GM12878 (cell line): Measurements from ENCODE around the gene FHOD3. TPM values are rescaled to one million over a fixed set of nuclear protein-coding genes. Genes with fewer than 3 reads are reported as not detected.
A peak's percentile ranks its signal among the peaks of the same experiment; 100 is the strongest.

Experiments
- ATAC-seq: fragments of 200-7000 bp; cut with Tn5 transposase; 3 replicates; pipeline ENCODE4 v1.9.1; 2020; ENCODE audit warnings: mild to moderate bottlenecking, moderate library complexity
- BruUV-seq: library from RNA; stranded (reverse); fragments of 400-500 nt; replicated peaks from 2 replicates; lab custom pipeline; 2021; lab: Mats Ljungman, UMichigan
- CTCF ChIA-PET: fragments of 300-600 bp; sonication (Branson Sonifier 250); formaldehyde crosslinking; extraction: SDS; loops from one replicate; lab custom pipeline; 2021; ENCODE audit warnings: inconsistent platforms; lab: Yijun Ruan, JAX
- POLR2A ChIA-PET: fragments of 350-600 bp; formaldehyde crosslinking; extraction: SDS; loops from one replicate; lab custom pipeline; 2021; ENCODE audit warnings: inconsistent platforms; lab: Charles Lee
- RAD21 ChIA-PET: fragments of 300-600 bp; sonication (Branson Sonifier 250); formaldehyde crosslinking; loops from one replicate; lab custom pipeline; 2023; ENCODE audit warnings: antibody characterized with exemption; ENCODE audit not compliant: unreplicated experiment; lab: Charles Lee
- SMC1A ChIA-PET: fragments of 300-600 bp; sonication (Branson Sonifier 250); formaldehyde crosslinking; loops from one replicate; lab custom pipeline; 2023; ENCODE audit not compliant: unreplicated experiment, uncharacterized antibody; lab: Charles Lee
- DNase-seq: peaks from one replicate; pipeline ENCODE4 v3.0.0-alpha.2; 2011; ENCODE audit warnings: low read depth, low spot score
- FAIRE-seq: peaks from 3 replicates; lab custom pipeline; 2011; peaks lifted over from hg19 to GRCh38; lab: Jason Lieb, UNC
- H2AFZ ChIP-seq: 2 replicates; pipeline ENCODE4 v1.6.0; 2011; ENCODE audit warnings: low read depth, low read length, control low read depth; ENCODE audit not compliant: control insufficient read depth
- H3K27ac ChIP-seq: 2 replicates; pipeline ENCODE4 v1.5.1; 2011; ENCODE audit warnings: control low read depth; ENCODE audit not compliant: control insufficient read depth, insufficient read depth
- H3K27me3 ChIP-seq, 2 experiments: replicated peaks in 1 of 2; 2 replicates each; pipeline versions ENCODE4 v1.6.0 to v1.6.1; 2011; ENCODE audit warnings: low read length in 1 of 2; ENCODE audit not compliant: control insufficient read depth in 2 of 2, insufficient read depth in 2 of 2
- H3K36me3 ChIP-seq, 2 experiments: 2 replicates each; pipeline ENCODE4 v1.5.1; 2011; ENCODE audit warnings: low read length in 1 of 2; ENCODE audit not compliant: control insufficient read depth in 2 of 2, insufficient read depth in 2 of 2
- H3K4me1 ChIP-seq: 2 replicates; pipeline ENCODE4 v1.6.1; 2011; ENCODE audit warnings: mild to moderate bottlenecking, low read length, moderate library complexity, mixed read lengths; ENCODE audit not compliant: control insufficient read depth, insufficient read depth
- H3K4me2 ChIP-seq: 2 replicates; pipeline ENCODE4 v1.6.0; 2011; ENCODE audit warnings: control low read depth; ENCODE audit not compliant: control insufficient read depth, insufficient read depth
- H3K4me3 ChIP-seq: fragments of 200-600 bp; sonication (generic); 2 replicates; pipeline ENCODE4 v1.5.1; 2016
- H3K79me2 ChIP-seq: 2 replicates; pipeline ENCODE4 v1.6.0; 2011; ENCODE audit warnings: low read length; ENCODE audit not compliant: control insufficient read depth, insufficient read depth
- H3K9ac ChIP-seq: 2 replicates; pipeline ENCODE4 v1.8.0; 2011; ENCODE audit warnings: low read length, control low read depth, mixed read lengths; ENCODE audit not compliant: control insufficient read depth, insufficient read depth
- H3K9me3 ChIP-seq: replicated peaks from 3 replicates; pipeline ENCODE4 v1.5.1; 2011; ENCODE audit warnings: mild to moderate bottlenecking, low read length; ENCODE audit not compliant: control insufficient read depth, insufficient read depth
- H4K20me1 ChIP-seq: 2 replicates; pipeline ENCODE4 v1.6.0; 2011; ENCODE audit not compliant: control insufficient read depth, insufficient read depth
- CBX5 ChIP-seq: sonication (generic); IDR thresholded peaks from 2 replicates; pipeline ENCODE4 v1.6.1; 2016; ENCODE audit warnings: low read depth, moderate library complexity, mild to moderate bottlenecking, inconsistent platforms
- ETV6 ChIP-seq, 2 experiments: fragments of 450-650 bp in 1 of 2; IDR thresholded peaks in 1 of 2; conservative IDR thresholded peaks in 1 of 2; 2 replicates each; pipeline ENCODE4 v1.6.1; 2014; ENCODE audit warnings: antibody characterized with exemption in 1 of 2, borderline replicate concordance in 1 of 2, low read depth in 1 of 2, mild to moderate bottlenecking in 1 of 2, moderate library complexity in 1 of 2
- IRF4 ChIP-seq: IDR thresholded peaks from 2 replicates; pipeline ENCODE4 v1.6.1; 2011; ENCODE audit warnings: low read depth, low read length
- MLLT1 ChIP-seq: fragments of 450-650 bp; IDR thresholded peaks from 2 replicates; pipeline ENCODE4 v1.6.1; 2016; ENCODE audit warnings: mild to moderate bottlenecking
- RAD51 ChIP-seq: fragments of 450-650 bp; IDR thresholded peaks from 2 replicates; pipeline ENCODE4 v1.6.1; 2016; ENCODE audit warnings: moderate library complexity, mild to moderate bottlenecking, inconsistent platforms
- SIX5 ChIP-seq: IDR thresholded peaks from 2 replicates; pipeline ENCODE4 v1.6.1; 2011; ENCODE audit warnings: mild to moderate bottlenecking, low read depth, low read length, moderate library complexity; ENCODE audit not compliant: severe bottlenecking
- YY1 ChIP-seq: IDR thresholded peaks from 2 replicates; pipeline ENCODE4 v1.6.1; 2011; ENCODE audit warnings: low read depth, mild to moderate bottlenecking, low read length
- ZSCAN29 ChIP-seq: fragments of 450-650 bp; IDR thresholded peaks from 2 replicates; pipeline ENCODE4 v1.6.1; 2017; ENCODE audit warnings: mild to moderate bottlenecking, moderate library complexity
- WGBS: methylation state at CpG from one replicate; pipeline ENCODE4 v1.1.6; 2016; ENCODE audit warnings: low lambda C conversion rate; ENCODE audit not compliant: insufficient replicate concordance, insufficient coverage; ENCODE audit errors: missing lambda C conversion rate; 5-methylcytosine and 5-hydroxymethylcytosine counted together
- in situ Hi-C: fragments of 300-500 bp; cut with MboI; formaldehyde crosslinking; loops from 9 replicates; pipeline ENCODE4 v1.14.3; 2018; ENCODE audit warnings: mixed read lengths
- intact Hi-C: fragments of 100-400 bp; cut with micrococcal nuclease; formaldehyde crosslinking; loops from one replicate; pipeline ENCODE4 v1.14.2; 2022; ENCODE audit not compliant: unreplicated experiment
- polyA plus RNA-seq, 11 experiments: library from polyadenylated mRNA; depleted of rRNA in 4 of 11; unstranded in 6 of 11; stranded (reverse) in 5 of 11; fragments of >200 nt; fragmentation: Nextera tagmentation in 4 of 11; fragmentation: Illumina TruSeq in 1 of 11; extraction: Ambion mirVana in 4 of 11; extraction: Trizol in 1 of 11; gene quantifications; 1 replicate in 1 of 11; 2 replicates in 10 of 11; pipeline versions ENCODE4 v1.2.1 to v1.2.3, GENCODE V29; 2011 to 2016; ENCODE audit warnings: inconsistent platforms in 2 of 11, missing spikeins in 2 of 11, low read depth in 1 of 11
- total RNA-seq, 4 experiments: library from RNA; depleted of rRNA in 3 of 4; stranded (reverse); fragments of >200 nt in 3 of 4; fragmentation: Illumina TruSeq in 1 of 4; extraction: Trizol in 1 of 4; gene quantifications; 2 replicates each; pipeline versions ENCODE4 v1.2.1 to v1.2.3, GENCODE V29; 2013 to 2021
- TF ChIP-seq, protein P1 (sequence below): IDR thresholded peaks from 2 replicates; pipeline ENCODE4 v1.6.1; 2011; ENCODE audit warnings: mild to moderate bottlenecking, low read depth, low read length, moderate library complexity; ENCODE audit not compliant: insufficient replicate concordance

Gene FHOD3
- total and polyA plus RNA-seq, 10 of the 15 experiments (the other 5 are each of a cell fraction or from before 2014, with no cell fraction given): 0.77 to 26.7 (median 10.4) TPM

GRCh38 chr18:36629138-36629530 is 331.6 kb downstream of the FHOD3 start:
- intact Hi-C loops: no loop called here
- RAD21 ChIA-PET: no interaction called here
- H3K9ac ChIP-seq: no peak overlapping the region
- H3K4me2 ChIP-seq: no peak overlapping the region
- no peaks in the 10 kb centered on the region for H4K20me1 ChIP-seq
- no peaks in the 10 kb centered on the region for H3K27me3 ChIP-seq
- no peaks in the 10 kb centered on the region; the same call in 2 of the 3 replicates for H3K9me3 ChIP-seq
- DNase-seq: no peak
- no peak for FAIRE-seq
- SMC1A ChIA-PET: interaction anchor here (1.0 kb wide), 1 partner anchor 83 kb away, joined by 3 read pairs; no protein-coding TSS in a partner anchor
- TSS peak; percentile 17 for BruUV-seq
- POLR2A ChIA-PET: interaction anchor here (0.9 kb wide), 1 partner anchor 10 kb away, joined by 3 read pairs; no protein-coding TSS in a partner anchor
- CTCF ChIA-PET: no interaction called here
- no peak overlapping the region for H3K4me3 ChIP-seq
- H2AFZ ChIP-seq: no peak overlapping the region
- WGBS: 74% methylated on average over 4 of the region's 4 CpGs
- TF ChIP-seq YY1 (no peak), MLLT1 (no peak), ETV6 (conservative IDR thresholded peaks at IDR 0.05 in 1 of 2, IDR thresholded peaks at IDR 0.05 in 1 of 2; ENCODE audit: borderline replicate concordance in 1 of 2, low read depth in 1 of 2) (no peak), SIX5 (no peak), IRF4 (no peak)
- H3K27ac ChIP-seq: no peak overlapping the region
- no peak for ATAC-seq
- H3K4me1 ChIP-seq: peaks cover 8% of the 10 kb centered on the region
- in situ Hi-C loops: no loop called here
- H3K36me3 ChIP-seq: no peaks in the 10 kb centered on the region; a peak in 1 of 4 replicates
- no peaks in the 10 kb centered on the region for H3K79me2 ChIP-seq

- H3K9me3 ChIP-seq: no peaks in the 10 kb centered on the region; the same call in 2 of the 3 replicates
- H2AFZ ChIP-seq: no peak overlapping the region
- POLR2A ChIA-PET: interaction anchor here (0.9 kb wide), 1 partner anchor 10 kb away, joined by 3 read pairs; no protein-coding TSS in a partner anchor
- FAIRE-seq: no peak
- H3K9ac ChIP-seq: no peak overlapping the region
- H3K4me2 ChIP-seq: no peak overlapping the region
- SMC1A ChIA-PET: no interaction called here
- in situ Hi-C loops: no loop called here
- H4K20me1 ChIP-seq: no peaks in the 10 kb centered on the region
- peaks cover 15% of the 10 kb centered on the region for H3K4me1 ChIP-seq
- no TSS peak for BruUV-seq
- no peaks in the 10 kb centered on the region for H3K27me3 ChIP-seq
- CTCF ChIA-PET: interaction anchor here (1.4 kb wide), 1 partner anchor 58 kb away, joined by 4 read pairs; no protein-coding TSS in a partner anchor
- no peak overlapping the region for H3K4me3 ChIP-seq
- TF ChIP-seq ZSCAN29 (no peak), RAD51 (no peak), CBX5 (no peak)
- TF ChIP-seq, protein P1, sequence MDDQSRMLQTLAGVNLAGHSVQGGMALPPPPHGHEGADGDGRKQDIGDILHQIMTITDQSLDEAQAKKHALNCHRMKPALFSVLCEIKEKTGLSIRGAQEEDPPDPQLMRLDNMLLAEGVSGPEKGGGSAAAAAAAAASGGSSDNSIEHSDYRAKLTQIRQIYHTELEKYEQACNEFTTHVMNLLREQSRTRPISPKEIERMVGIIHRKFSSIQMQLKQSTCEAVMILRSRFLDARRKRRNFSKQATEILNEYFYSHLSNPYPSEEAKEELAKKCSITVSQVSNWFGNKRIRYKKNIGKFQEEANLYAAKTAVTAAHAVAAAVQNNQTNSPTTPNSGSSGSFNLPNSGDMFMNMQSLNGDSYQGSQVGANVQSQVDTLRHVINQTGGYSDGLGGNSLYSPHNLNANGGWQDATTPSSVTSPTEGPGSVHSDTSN: no peak
- TF ChIP-seq, all 136 proteins: peak for 0
- Histone ChIP-seq H3K36me3 (no peaks in the 10 kb centered on the region; a peak in 1 of 4 replicates), H3K27ac (no peak overlapping the region), H3K79me2 (no peaks in the 10 kb centered on the region)
- intact Hi-C loops: no loop called here
- no peak for DNase-seq
- 70% methylated on average over 4 of the region's 4 CpGs for WGBS
- RAD21 ChIA-PET: no interaction called here
- ATAC-seq: no peak
Measured at GRCh38 chr18:36629836-36630235, 332.3 kb downstream of the FHOD3 start.
